Prostate gland (tissue), 2 donors: ENCODE measurements around the gene FRMPD4. TPM values are rescaled to one million over a fixed set of nuclear protein-coding genes. Genes with fewer than 3 reads are reported as not detected.

ENCODE experiments used
- DNase-seq: peaks from one replicate; pipeline ENCODE4 v3.0.0-alpha.2; 2019; ENCODE audit warnings: low spot score
- H3K27ac ChIP-seq, 2 donors: fragments of 200-600 bp; sonication (generic); 2 replicates each; pipeline ENCODE4 v1.5.1; 2017 to 2019
- H3K27me3 ChIP-seq: fragments of 200-600 bp; sonication (generic); replicated peaks from 2 replicates; pipeline ENCODE4 v1.5.1; 2019; ENCODE audit not compliant: insufficient read depth
- H3K36me3 ChIP-seq, 2 donors: fragments of 200-600 bp; sonication (generic); 1 replicate in 1 of 2; 2 replicates in 1 of 2; pipeline versions ENCODE4 v1.5.1 to v1.8.1; 2017 to 2019
- H3K4me1 ChIP-seq: fragments of 200-600 bp; sonication (generic); replicated peaks from 2 replicates; pipeline ENCODE4 v1.5.1; 2019
- H3K4me3 ChIP-seq, 2 donors: fragments of 200-600 bp; sonication (generic); 2 replicates each; pipeline ENCODE4 v1.5.1; 2017 to 2019
- H3K9me3 ChIP-seq: fragments of 200-600 bp; sonication (generic); 2 replicates; pipeline ENCODE4 v1.5.1; 2017
- CTCF ChIP-seq, 4 experiments: fragments of 200-600 bp in 2 of 4; fragments of 450-650 bp in 2 of 4; sonication (generic) in 2 of 4; IDR thresholded peaks; 1 replicate in 3 of 4; 2 replicates in 1 of 4; pipeline ENCODE4 v1.5.1; 2016 to 2019; ENCODE audit warnings: antibody characterized with exemption in 4 of 4, mild to moderate bottlenecking in 2 of 4, moderate library complexity in 2 of 4
- POLR2A ChIP-seq: fragments of 450-650 bp; IDR thresholded peaks from one replicate; pipeline ENCODE4 v1.6.1; 2016; ENCODE audit warnings: antibody characterized with exemption, mild to moderate bottlenecking
- POLR2AphosphoS5 ChIP-seq: sonication (generic); formaldehyde crosslinking; IDR thresholded peaks from one replicate; pipeline ENCODE4 v1.6.1; 2017; ENCODE audit warnings: antibody characterized with exemption
- WGBS: methylation state at CpG from one replicate; pipeline ENCODE4 v1.1.5; 2018; 5-methylcytosine and 5-hydroxymethylcytosine counted together
- intact Hi-C: fragments of 100-400 bp; cut with DNase I; formaldehyde crosslinking; loops from one replicate; pipeline ENCODE4 v1.14.2; 2022
- total RNA-seq, 2 donors: library from RNA; depleted of rRNA; stranded (reverse); fragments of >200 nt; gene quantifications; one replicate each; pipeline ENCODE4 v1.1.0, GENCODE V29; 2016

Gene FRMPD4
- total RNA-seq, 2 donors from 2014 or later: 0.09 to 1.2 TPM

- intact Hi-C loops: no loop called here
- WGBS: 59% methylated on average over 6 of the region's 6 CpGs
- TF ChIP-seq POLR2A (no peak), CTCF (IDR thresholded peaks at IDR 0.05) (no peak), POLR2AphosphoS5 (no peak)
Observed at GRCh38 chrX:12372111-12372510, 233.8 kb downstream of the FRMPD4 start.

GRCh38 chrX:12374286-12374685 is 236.0 kb downstream of the FRMPD4 start:
- intact Hi-C loops: no loop called here
- H3K4me1 ChIP-seq: no peaks in the 10 kb centered on the region
- DNase-seq: no peak
- no peaks in the 10 kb centered on the region for H3K9me3 ChIP-seq
- 71% methylated on average over 6 of the region's 6 CpGs for WGBS
- no peak overlapping the region for H3K27ac ChIP-seq
- no peaks in the 10 kb centered on the region for H3K27me3 ChIP-seq
- no peak overlapping the region for H3K4me3 ChIP-seq
- no peaks in the 10 kb centered on the region for H3K36me3 ChIP-seq
- TF ChIP-seq CTCF (IDR thresholded peaks at IDR 0.05): no peak
- TF ChIP-seq POLR2AphosphoS5: no peak
- no peak for TF ChIP-seq POLR2A

More at GRCh38 chrX:12372111-12372510, 233.8 kb downstream of the FRMPD4 start:
- Histone ChIP-seq H3K9me3 (no peaks in the 10 kb centered on the region), H3K36me3 (no peaks in the 10 kb centered on the region), H3K4me3 (no peak overlapping the region), H3K27ac (no peak overlapping the region), H3K4me1 (no peaks in the 10 kb centered on the region), H3K27me3 (no peaks in the 10 kb centered on the region)
- DNase-seq: no peak

GRCh38 chrX:12378253-12378652 is 240.0 kb downstream of the FRMPD4 start:
- DNase-seq: no peak

GRCh38 chrX:12378706-12379105 is 240.4 kb downstream of the FRMPD4 start:
- Histone ChIP-seq H3K9me3 (no peaks in the 10 kb centered on the region), H3K4me1 (no peaks in the 10 kb centered on the region), H3K27me3 (no peaks in the 10 kb centered on the region), H3K4me3 (no peak overlapping the region), H3K36me3 (no peaks in the 10 kb centered on the region), H3K27ac (no peak overlapping the region)
- no peak for DNase-seq
- TF ChIP-seq POLR2AphosphoS5: no peak
- no peak for TF ChIP-seq CTCF (IDR thresholded peaks at IDR 0.05)
- no peak for TF ChIP-seq POLR2A
- intact Hi-C loops: no loop called here
- WGBS: 93% methylated on average over 1 of the region's 1 CpG

More at GRCh38 chrX:12378253-12378652, 240.0 kb downstream of the FRMPD4 start:
- no peaks in the 10 kb centered on the region for H3K4me1 ChIP-seq
- no peak overlapping the region for H3K4me3 ChIP-seq
- intact Hi-C loops: no loop called here
- no peaks in the 10 kb centered on the region for H3K9me3 ChIP-seq
- 91% methylated on average over 7 of the region's 7 CpGs for WGBS
- H3K36me3 ChIP-seq: no peaks in the 10 kb centered on the region
- no peaks in the 10 kb centered on the region for H3K27me3 ChIP-seq
- TF ChIP-seq CTCF (IDR thresholded peaks at IDR 0.05) (no peak), POLR2AphosphoS5 (no peak), POLR2A (no peak)
- no peak overlapping the region for H3K27ac ChIP-seq

- no peak overlapping the region for H3K27ac ChIP-seq
- WGBS: 86% methylated on average over 3 of the region's 3 CpGs
- H3K27me3 ChIP-seq: no peaks in the 10 kb centered on the region
- no peaks in the 10 kb centered on the region for H3K36me3 ChIP-seq
- H3K4me3 ChIP-seq: no peak overlapping the region
- TF ChIP-seq POLR2A (no peak), POLR2AphosphoS5 (no peak), CTCF (IDR thresholded peaks at IDR 0.05) (no peak)
- H3K9me3 ChIP-seq: no peaks in the 10 kb centered on the region
- no peaks in the 10 kb centered on the region for H3K4me1 ChIP-seq
- DNase-seq: no peak
- intact Hi-C loops: no loop called here
Observed at GRCh38 chrX:12379671-12380070, 241.4 kb downstream of the FRMPD4 start.
